T-cell (primary cell): ENCODE measurements around the gene FGD5. TPM values are rescaled to one million over a fixed set of nuclear protein-coding genes. Genes with fewer than 3 reads are reported as not detected.

ENCODE experiments used
- ATAC-seq, 4 experiments: fragments of 200-7000 bp in 3 of 4; fragments of 150-1000 bp in 1 of 4; cut with Tn5 transposase; replicated peaks in 1 of 4; 1 replicate in 3 of 4; 2 replicates in 1 of 4; pipeline ENCODE4 v1.10.0; 2021; ENCODE audit warnings: moderate library complexity in 3 of 4, mild to moderate bottlenecking in 2 of 4, moderate number of reproducible peaks in 1 of 4
- CTCF ChIA-PET, 2 donors: fragments of 300-600 bp; sonication (Branson Sonifier 250); formaldehyde crosslinking; loops; one replicate each; lab custom pipeline; 2022; ENCODE audit warnings: antibody characterized with exemption in 2 of 2; lab: Charles Lee
- POLR2A ChIA-PET, 2 donors: fragments of 300-600 bp; sonication (Branson Sonifier 250); formaldehyde crosslinking; loops; one replicate each; lab custom pipeline; 2022; ENCODE audit warnings: antibody characterized with exemption in 2 of 2; lab: Charles Lee
- DNase-seq, 35 experiments: peaks; one replicate each; pipeline versions ENCODE4 v3.0.0 to v3.0.0-alpha.2; 2013 to 2023
- H3K27ac ChIP-seq: one replicate; pipeline ENCODE4 v1.5.1; 2013; ENCODE audit warnings: low read length
- H3K27me3 ChIP-seq, 2 experiments: replicated peaks in 1 of 2; 1 replicate in 1 of 2; 2 replicates in 1 of 2; pipeline versions ENCODE4 v1.6.1 to v1.7.0; 2013; ENCODE audit warnings: low read length in 1 of 2, mixed read lengths in 1 of 2; ENCODE audit not compliant: control insufficient read depth in 2 of 2, insufficient read depth in 2 of 2; ENCODE audit errors: extremely low read depth in 1 of 2
- H3K36me3 ChIP-seq, 2 donors: 1 replicate in 1 of 2; 2 replicates in 1 of 2; pipeline versions ENCODE4 v1.6.1 to v1.7.0; 2013; ENCODE audit warnings: low read length in 1 of 2; ENCODE audit not compliant: control insufficient read depth in 2 of 2, insufficient read depth in 1 of 2; ENCODE audit errors: extremely low read depth in 1 of 2
- H3K4me1 ChIP-seq, 2 experiments: 1 replicate in 1 of 2; 2 replicates in 1 of 2; pipeline versions ENCODE4 v1.6.1 to v1.7.0; 2013; ENCODE audit warnings: low read length in 2 of 2, mixed read lengths in 1 of 2; ENCODE audit not compliant: insufficient read depth in 2 of 2, control insufficient read depth in 1 of 2; ENCODE audit errors: extremely low read depth in 1 of 2
- H3K4me3 ChIP-seq, 2 donors: 1 replicate in 1 of 2; 2 replicates in 1 of 2; pipeline versions ENCODE4 v1.5.1 to v1.7.0; 2013; ENCODE audit warnings: mild to moderate bottlenecking in 2 of 2, low read length in 1 of 2, moderate library complexity in 1 of 2; ENCODE audit not compliant: control insufficient read depth in 1 of 2; ENCODE audit errors: extremely low read depth in 1 of 2
- H3K9me3 ChIP-seq: 2 replicates; pipeline ENCODE4 v1.7.0; 2013
- H3K27ac Mint-ChIP-seq, 2 donors: one replicate each; pipeline ENCODE4 v1.8.0; 2020 to 2021; ENCODE audit warnings: mild to moderate bottlenecking in 2 of 2, mixed read lengths in 2 of 2
- H3K27me3 Mint-ChIP-seq, 2 donors: one replicate each; pipeline ENCODE4 v1.8.0; 2021 to 2022; ENCODE audit warnings: mixed read lengths in 2 of 2
- H3K36me3 Mint-ChIP-seq: one replicate; pipeline ENCODE4 v1.8.0; 2021; ENCODE audit warnings: mixed read lengths
- H3K4me1 Mint-ChIP-seq, 3 donors: one replicate each; pipeline ENCODE4 v1.8.0; 2020 to 2022; ENCODE audit warnings: mixed read lengths in 3 of 3, mild to moderate bottlenecking in 1 of 3
- H3K4me3 Mint-ChIP-seq, 3 donors: one replicate each; pipeline ENCODE4 v1.8.0; 2020 to 2022; ENCODE audit warnings: mild to moderate bottlenecking in 3 of 3, mixed read lengths in 3 of 3, moderate library complexity in 3 of 3
- H3K9me3 Mint-ChIP-seq, 3 donors: one replicate each; pipeline ENCODE4 v1.8.0; 2020 to 2022; ENCODE audit warnings: mixed read lengths in 3 of 3
- WGBS: methylation state at CpG from one replicate; pipeline ENCODE4 v1.1.5; 2013; ENCODE audit warnings: missing lambda C conversion rate; ENCODE audit not compliant: insufficient coverage; 5-methylcytosine and 5-hydroxymethylcytosine counted together
- total RNA-seq, 35 experiments: library from RNA in 6 of 35; stranded (reverse) in 6 of 35; fragments of 120-200 nt in 1 of 35; gene quantifications; one replicate each; pipeline versions ENCODE4 v1.2.1 to v1.2.4 and lab custom pipeline; 2013 to 2026

FGD5 gene
- total RNA-seq, 5 donors from 2014 or later (not counting 1 experiment from before 2014, with no cell fraction given), result 0.13 to 0.53 (median 0.32) TPM; not detected in 2

DNA sequence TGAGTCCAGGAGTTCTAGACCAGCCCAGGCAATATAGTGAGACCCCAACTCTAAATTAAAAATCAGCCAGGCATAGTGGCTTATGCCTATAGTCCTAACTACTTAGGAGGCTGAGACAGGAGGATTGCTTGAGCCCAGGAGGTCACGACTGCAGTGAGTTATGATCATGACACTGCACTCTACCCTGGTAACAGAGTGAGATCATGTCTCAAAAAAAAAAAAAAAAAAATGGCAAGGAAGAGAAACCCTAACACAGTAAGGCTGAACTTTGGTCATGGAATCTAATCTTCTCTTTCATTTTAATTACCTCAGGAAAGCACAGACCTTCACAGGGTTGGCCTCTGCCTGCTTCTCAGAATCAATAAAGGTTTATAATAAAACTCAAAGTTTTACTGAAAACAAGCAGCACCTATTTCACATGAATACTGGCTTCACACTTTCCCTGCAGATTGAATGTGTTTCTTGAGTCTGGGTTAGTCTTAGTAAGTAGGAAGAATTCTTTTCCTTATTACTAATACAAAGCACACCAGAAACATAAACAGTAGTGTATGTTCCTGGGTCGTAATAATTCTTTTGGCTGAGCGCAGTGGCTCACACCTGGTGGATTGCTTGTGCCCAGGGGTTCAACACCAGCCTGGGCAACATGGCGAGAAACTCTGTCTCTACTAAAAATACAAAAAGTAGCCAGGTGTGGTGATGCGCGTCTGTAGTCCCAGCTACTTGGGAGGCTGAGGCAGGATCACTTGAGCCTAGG, 117.0 kb downstream of the FGD5 start:
- no peaks in the 10 kb centered on the region for H3K36me3 ChIP-seq
- DNase-seq, result no peak
- Mint-ChIP-seq H3K4me3 (no peak overlapping the region), H3K27me3 (no peaks in the 10 kb centered on the region), H3K9me3 (no peaks in the 10 kb centered on the region), H3K27ac (no peak overlapping the region), H3K4me1 (peaks cover 0 to 2% (median 0%) of the 10 kb centered on the region in 3 donors), H3K36me3 (no peaks in the 10 kb centered on the region)
- no peak overlapping the region for H3K27ac ChIP-seq
- no CpG with 5 or more reads among the region's 6 CpGs for WGBS
- H3K4me3 ChIP-seq, result no peak overlapping the region
- H3K4me1 ChIP-seq, result no peaks in the 10 kb centered on the region
- H3K9me3 ChIP-seq, result no peaks in the 10 kb centered on the region
- CTCF ChIA-PET, result interaction anchor here in 1 of 2 donors (1.5 kb wide), 1 partner anchor 10 kb away, joined by 3 read pairs; no protein-coding TSS in a partner anchor
- no peak for ATAC-seq
- peaks cover 0 to 2% of the 10 kb centered on the region in 2 experiments for H3K27me3 ChIP-seq
- POLR2A ChIA-PET, result no interaction called here

DNA sequence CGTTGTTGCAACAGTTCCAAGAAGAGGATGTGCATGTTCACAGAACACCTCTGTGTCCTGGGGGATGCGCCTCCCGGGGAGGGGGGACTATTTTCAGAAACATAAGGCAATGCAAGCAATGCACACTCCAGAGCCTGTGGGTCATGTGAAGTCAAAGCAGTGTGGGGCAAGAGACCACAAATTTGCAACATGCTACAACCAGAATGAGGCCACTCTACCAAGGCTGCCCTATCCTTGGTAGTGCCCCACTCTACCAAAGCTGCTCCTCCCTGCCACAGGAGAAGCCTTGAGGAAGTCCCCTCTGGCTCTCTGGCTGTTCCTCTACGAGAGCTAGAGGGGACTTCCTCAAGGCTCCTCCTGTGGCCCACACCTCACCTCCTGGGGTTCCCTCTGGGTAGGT, 120.2 kb downstream of the FGD5 start:
- ATAC-seq (no peak), DNase-seq (no peak)
- Histone ChIP-seq H3K4me3 (no peak overlapping the region), H3K4me1 (no peaks in the 10 kb centered on the region), H3K9me3 (no peaks in the 10 kb centered on the region), H3K36me3 (peaks cover 6 to 13% of the 10 kb centered on the region in 2 donors), H3K27ac (no peak overlapping the region), H3K27me3 (no peaks in the 10 kb centered on the region)
- no peak overlapping the region for H3K4me3 Mint-ChIP-seq
- peaks cover 6 to 19% (median 17%) of the 10 kb centered on the region in 3 donors for H3K4me1 Mint-ChIP-seq
- H3K27ac Mint-ChIP-seq, result no peak overlapping the region
- H3K27me3 Mint-ChIP-seq, result no peaks in the 10 kb centered on the region
- ChIA-PET POLR2A (no interaction called here), CTCF (interaction anchor here in 1 of 2 donors (0.7 kb wide), 1 partner anchor 287 kb away, joined by 3 read pairs; the partner anchor contains the start of gene CCDC174)
- no peaks in the 10 kb centered on the region for H3K9me3 Mint-ChIP-seq
- peaks cover 7% of the 10 kb centered on the region for H3K36me3 Mint-ChIP-seq
- 100% methylated on average over 3 of the region's 4 CpGs for WGBS

- Mint-ChIP-seq H3K27ac (no peak overlapping the region), H3K36me3 (peaks cover 17% of the 10 kb centered on the region), H3K27me3 (no peaks in the 10 kb centered on the region), H3K4me3 (no peak overlapping the region), H3K9me3 (no peaks in the 10 kb centered on the region), H3K4me1 (peaks cover 22 to 39% (median 32%) of the 10 kb centered on the region in 3 donors)
- POLR2A ChIA-PET, result no interaction called here
- peaks cover 13 to 27% of the 10 kb centered on the region in 2 donors for H3K36me3 ChIP-seq
- ATAC-seq, result no peak
- no peak overlapping the region for H3K4me3 ChIP-seq
- H3K9me3 ChIP-seq, result no peaks in the 10 kb centered on the region
- no peaks in the 10 kb centered on the region for H3K27me3 ChIP-seq
- CTCF ChIA-PET, result no interaction called here
- H3K4me1 ChIP-seq, result peaks cover 5 to 10% of the 10 kb centered on the region in 2 experiments
- WGBS, result no CpG with 5 or more reads among the region's 1 CpG
- H3K27ac ChIP-seq, result no peak overlapping the region
- no peak for DNase-seq
Measured at GRCh38 chr3:14941871-14942270, 123.1 kb downstream of the FGD5 start.

DNA sequence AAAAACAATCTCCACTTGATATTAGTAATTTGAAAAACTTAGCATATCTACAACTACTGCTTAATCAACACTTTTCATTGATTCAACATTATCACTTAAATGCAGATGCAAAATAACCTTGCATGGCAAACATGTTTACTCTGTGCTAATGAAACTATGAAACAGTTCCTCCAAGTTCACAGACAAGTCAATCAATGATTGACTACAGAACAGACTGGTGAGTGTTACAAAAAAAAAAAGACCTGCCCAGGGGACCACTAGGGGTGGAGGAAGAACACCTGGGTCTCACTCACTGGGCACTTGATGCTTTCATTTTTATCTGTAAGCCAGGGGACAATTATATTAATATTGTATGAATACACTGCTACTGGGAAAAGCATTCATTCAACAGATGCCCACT, 124.3 kb downstream of the FGD5 start:
- Mint-ChIP-seq H3K27ac (peak overlapping the region in 1 of 2 donors; percentile 36), H3K27me3 (no peaks in the 10 kb centered on the region), H3K4me3 (no peak overlapping the region), H3K9me3 (no peaks in the 10 kb centered on the region), H3K36me3 (peaks cover 17% of the 10 kb centered on the region), H3K4me1 (peaks cover 24 to 41% (median 34%) of the 10 kb centered on the region in 3 donors)
- no peak overlapping the region for H3K4me3 ChIP-seq
- ChIA-PET POLR2A (no interaction called here), CTCF (no interaction called here)
- no peaks in the 10 kb centered on the region for H3K27me3 ChIP-seq
- peaks cover 6 to 10% of the 10 kb centered on the region in 2 experiments for H3K4me1 ChIP-seq
- no peak for ATAC-seq
- H3K27ac ChIP-seq, result no peak overlapping the region
- DNase-seq, result no peak
- no peaks in the 10 kb centered on the region for H3K9me3 ChIP-seq
- peaks cover 13 to 27% of the 10 kb centered on the region in 2 donors for H3K36me3 ChIP-seq

DNA sequence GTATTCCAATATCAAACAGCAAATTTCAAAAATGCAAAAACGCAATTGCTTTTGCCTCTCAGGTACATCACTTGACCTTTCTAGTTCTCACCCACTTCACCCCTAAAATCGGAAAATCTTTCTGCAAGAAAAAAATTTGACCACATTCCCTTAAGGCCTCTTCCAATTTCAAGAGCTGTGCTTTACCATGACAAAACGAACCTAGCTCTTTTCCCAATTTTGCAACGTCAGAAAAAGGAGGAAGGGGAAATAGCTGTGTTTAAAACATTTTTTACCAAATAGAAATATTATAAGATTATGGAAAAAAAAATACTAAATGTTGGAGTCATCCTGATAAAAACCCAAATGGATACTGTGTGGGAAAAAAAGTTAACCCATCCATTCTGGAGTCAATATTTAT, 127.5 kb downstream of the FGD5 start:
- peaks cover 15 to 26% of the 10 kb centered on the region in 2 experiments for H3K4me1 ChIP-seq
- peak overlapping the region; percentile 88 to 95 (median 91) for H3K4me3 Mint-ChIP-seq
- DNase-seq, result no peak
- ATAC-seq, result no peak
- peak overlapping the region; percentile 35 to 93 for H3K27ac Mint-ChIP-seq
- peaks cover 48 to 60% (median 57%) of the 10 kb centered on the region in 3 donors for H3K4me1 Mint-ChIP-seq
- H3K27ac ChIP-seq, result peak overlapping the region; percentile 86
- H3K27me3 Mint-ChIP-seq, result no peaks in the 10 kb centered on the region
- peaks cover 13 to 27% of the 10 kb centered on the region in 2 donors for H3K36me3 ChIP-seq
- H3K27me3 ChIP-seq, result no peaks in the 10 kb centered on the region
- H3K9me3 Mint-ChIP-seq, result no peaks in the 10 kb centered on the region
- POLR2A ChIA-PET, result interaction anchor here (0.6 to 1.9 kb wide), 4 partner anchors 37 to 311 kb away, joined by 3 to 13 read pairs (median 4); partner anchors contain the start of genes CCDC174 (in 1 of the 2) and RBSN (in 1 of the 2)
- peaks cover 19% of the 10 kb centered on the region for H3K36me3 Mint-ChIP-seq
- H3K9me3 ChIP-seq, result no peaks in the 10 kb centered on the region
- H3K4me3 ChIP-seq, result peak overlapping the region; percentile 73 to 96
- CTCF ChIA-PET, result interaction anchor here in 1 of 2 donors (0.8 kb wide), 1 partner anchor 9 kb away, joined by 3 read pairs; no protein-coding TSS in a partner anchor
- WGBS, result 40% methylated on average over 1 of the region's 4 CpGs

- peak overlapping the region; percentile 86 for H3K27ac ChIP-seq
- ATAC-seq (no peak), DNase-seq (peak in 1 of 35 experiments; percentile 13)
- Mint-ChIP-seq H3K36me3 (peaks cover 19% of the 10 kb centered on the region), H3K27ac (peak overlapping the region; percentile 91 to 93), H3K4me1 (peaks cover 48 to 61% (median 54%) of the 10 kb centered on the region in 3 donors), H3K27me3 (no peaks in the 10 kb centered on the region), H3K9me3 (no peaks in the 10 kb centered on the region), H3K4me3 (peak overlapping the region; percentile 88 to 95 (median 91))
- POLR2A ChIA-PET, result interaction anchor here in 1 of 2 donors (1.2 to 1.9 kb wide), 2 partner anchors 152 to 295 kb away, joined by 3 to 13 read pairs; partner anchors contain the start of genes CCDC174 and RBSN
- CTCF ChIA-PET, result interaction anchor here in 1 of 2 donors (0.7 to 1.0 kb wide), 2 partner anchors 26 to 1947 kb away, joined by 3 read pairs; no protein-coding TSS in a partner anchor
- no peaks in the 10 kb centered on the region for H3K9me3 ChIP-seq
- H3K4me1 ChIP-seq, result peaks cover 15 to 26% of the 10 kb centered on the region in 2 experiments
- H3K27me3 ChIP-seq, result no peaks in the 10 kb centered on the region
- WGBS, result 0% methylated on average over 3 of the region's 8 CpGs
- peaks cover 13 to 27% of the 10 kb centered on the region in 2 donors for H3K36me3 ChIP-seq
- H3K4me3 ChIP-seq, result peak overlapping the region; percentile 73 to 96
Measured at GRCh38 chr3:14946739-14947099, 128.0 kb downstream of the FGD5 start.
